ENCODE data around the gene SEPSECS. TPM values are rescaled to one million over a fixed set of nuclear protein-coding genes. Genes with fewer than 3 reads are reported as not detected.

SEPSECS gene
- total RNA-seq, 1 donor from 2014 or later, result 4.2 TPM

DNA sequence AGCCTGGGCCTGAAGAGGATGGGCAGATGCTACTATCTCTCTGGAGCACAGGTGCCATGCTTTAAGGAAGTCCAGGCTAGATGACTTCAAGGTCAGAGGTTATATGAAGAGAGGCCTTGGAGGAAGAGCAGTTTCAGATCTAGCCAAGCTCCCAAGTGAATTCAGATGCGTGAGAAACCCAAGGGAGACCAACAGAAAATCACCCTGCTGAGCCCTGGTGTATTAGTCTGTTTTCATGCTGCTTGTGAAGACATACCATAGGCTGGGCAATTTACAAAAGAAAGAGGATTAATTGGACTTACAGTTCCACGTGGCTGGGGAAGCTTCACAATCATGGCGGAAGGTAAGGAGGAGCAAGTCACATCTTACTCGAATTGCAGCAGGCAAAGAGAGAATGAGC is 81.7 kb downstream of the SEPSECS start:
- Histone ChIP-seq H3K9me3 (no peaks in the 10 kb centered on the region), H3K4me3 (no peak overlapping the region), H3K27me3 (no peaks in the 10 kb centered on the region), H3K27ac (no peak overlapping the region), H3K4me1 (no peaks in the 10 kb centered on the region), H3K36me3 (no peaks in the 10 kb centered on the region)
- intact Hi-C loops (cut with DNase I), result no loop called here
- DNase-seq (ENCODE audit: extremely low spot score in 2 of 2), result no peak
- no peak for TF ChIP-seq CTCF (IDR thresholded peaks at IDR 0.05)
- TF ChIP-seq POLR2A (IDR thresholded peaks at IDR 0.05), result no peak
- TF ChIP-seq POLR2AphosphoS5 (IDR thresholded peaks at IDR 0.05; ENCODE audit: insufficient read depth in 1 of 2, low read depth in 1 of 2), result no peak

DNA sequence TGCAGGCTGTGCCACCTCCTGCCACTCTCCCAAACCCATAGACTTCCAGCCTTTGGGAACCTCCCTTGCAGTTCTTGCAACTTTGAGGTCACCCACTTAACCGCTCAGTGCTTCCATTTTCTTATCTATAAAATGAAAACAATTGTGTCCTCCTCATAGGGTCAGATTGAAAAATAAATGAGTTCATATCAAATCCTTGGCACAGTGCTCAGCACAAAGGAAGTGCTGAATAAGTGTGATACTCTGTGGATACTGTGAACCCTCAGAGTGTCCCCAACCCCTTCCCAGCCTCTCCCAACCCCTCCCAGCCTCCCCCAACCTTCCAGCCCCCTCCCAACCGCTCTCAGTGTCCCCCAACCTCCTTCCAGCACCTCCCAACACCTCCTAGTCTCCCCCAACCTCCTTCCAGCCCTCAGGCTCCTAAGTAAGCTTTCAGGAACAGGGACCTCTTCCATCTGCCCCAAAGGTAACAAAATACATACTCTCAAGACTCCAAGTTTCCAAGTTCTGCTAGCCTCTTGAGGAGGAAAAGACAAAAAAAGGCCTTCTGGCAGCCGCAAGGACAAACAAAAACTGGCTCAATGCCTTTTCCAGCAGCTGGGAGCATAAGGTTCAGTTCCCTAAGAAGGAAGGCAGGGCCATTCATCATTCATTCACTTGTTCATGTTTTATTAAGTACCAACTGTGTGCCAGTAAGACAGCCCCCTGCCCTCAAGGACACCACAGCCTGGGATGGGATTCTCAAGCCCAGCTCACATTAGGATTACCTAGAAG is 83.4 kb downstream of the SEPSECS start:
- TF ChIP-seq CTCF (IDR thresholded peaks at IDR 0.05) (no peak), POLR2A (IDR thresholded peaks at IDR 0.05) (no peak), POLR2AphosphoS5 (IDR thresholded peaks at IDR 0.05; ENCODE audit: insufficient read depth in 1 of 2, low read depth in 1 of 2) (no peak)
- Histone ChIP-seq H3K27ac (no peak overlapping the region), H3K4me1 (no peaks in the 10 kb centered on the region), H3K9me3 (no peaks in the 10 kb centered on the region), H3K27me3 (no peaks in the 10 kb centered on the region), H3K4me3 (no peak overlapping the region), H3K36me3 (no peaks in the 10 kb centered on the region)
- intact Hi-C loops (cut with DNase I), result no loop called here
- DNase-seq (ENCODE audit: extremely low spot score in 2 of 2), result no peak

DNA sequence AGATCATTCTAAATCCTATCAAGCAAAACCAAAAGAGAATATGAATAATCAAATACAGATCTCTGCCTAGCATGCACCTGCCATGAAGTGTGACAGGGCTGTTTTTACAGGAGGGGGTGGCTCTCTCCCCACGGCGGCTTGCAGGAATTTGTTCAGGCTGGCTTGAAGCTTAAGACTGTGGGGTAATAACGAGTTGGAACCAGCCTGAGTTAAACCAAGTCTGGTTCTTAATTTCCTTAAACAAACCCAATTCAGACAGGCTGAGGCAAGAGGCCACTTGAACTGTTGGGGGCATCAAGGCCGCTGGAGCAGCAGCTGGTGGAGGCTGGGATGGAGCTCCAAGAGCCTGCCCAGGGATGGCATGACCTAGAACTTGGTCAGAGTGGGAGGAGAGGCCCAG is 84.4 kb downstream of the SEPSECS start:
- H3K27me3 ChIP-seq, result no peaks in the 10 kb centered on the region
- no peaks in the 10 kb centered on the region for H3K4me1 ChIP-seq
- no peaks in the 10 kb centered on the region for H3K36me3 ChIP-seq
- no peak overlapping the region for H3K27ac ChIP-seq
- DNase-seq (ENCODE audit: extremely low spot score in 2 of 2), result no peak
- TF ChIP-seq POLR2A (IDR thresholded peaks at IDR 0.05), result no peak
- no peak for TF ChIP-seq POLR2AphosphoS5 (IDR thresholded peaks at IDR 0.05; ENCODE audit: insufficient read depth in 1 of 2, low read depth in 1 of 2)
- TF ChIP-seq CTCF (IDR thresholded peaks at IDR 0.05), result no peak
- no peak overlapping the region for H3K4me3 ChIP-seq
- intact Hi-C loops (cut with DNase I), result no loop called here
- no peaks in the 10 kb centered on the region for H3K9me3 ChIP-seq

DNA sequence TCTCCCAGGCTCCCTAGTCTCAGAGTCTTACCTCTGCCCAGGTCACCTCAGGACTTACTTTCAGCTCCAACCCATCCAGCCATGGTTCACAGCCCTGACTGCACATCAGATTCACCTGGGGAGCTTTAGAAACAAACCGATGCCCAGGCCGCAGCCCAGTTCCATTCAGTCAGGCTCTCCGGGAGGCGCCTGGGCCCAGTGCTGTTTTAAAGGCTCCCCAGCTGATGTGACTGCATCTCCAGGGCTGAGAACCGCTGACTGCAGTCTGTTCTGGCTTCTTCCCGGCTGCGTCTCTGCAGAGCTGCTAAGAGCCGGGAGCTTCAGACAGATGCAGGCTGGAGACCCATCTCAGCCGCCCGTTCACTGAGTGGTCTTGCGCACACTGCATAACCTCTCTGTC is 85.1 kb downstream of the SEPSECS start:
- H3K4me1 ChIP-seq, result no peaks in the 10 kb centered on the region
- H3K4me3 ChIP-seq, result no peak overlapping the region
- H3K36me3 ChIP-seq, result no peaks in the 10 kb centered on the region
- H3K9me3 ChIP-seq, result no peaks in the 10 kb centered on the region
- H3K27me3 ChIP-seq, result no peaks in the 10 kb centered on the region
- intact Hi-C loops (cut with DNase I), result no loop called here
- DNase-seq (ENCODE audit: extremely low spot score in 2 of 2), result no peak
- TF ChIP-seq POLR2A (IDR thresholded peaks at IDR 0.05) (no peak), POLR2AphosphoS5 (IDR thresholded peaks at IDR 0.05; ENCODE audit: insufficient read depth in 1 of 2, low read depth in 1 of 2) (no peak), CTCF (IDR thresholded peaks at IDR 0.05) (no peak)
- no peak overlapping the region for H3K27ac ChIP-seq

DNA sequence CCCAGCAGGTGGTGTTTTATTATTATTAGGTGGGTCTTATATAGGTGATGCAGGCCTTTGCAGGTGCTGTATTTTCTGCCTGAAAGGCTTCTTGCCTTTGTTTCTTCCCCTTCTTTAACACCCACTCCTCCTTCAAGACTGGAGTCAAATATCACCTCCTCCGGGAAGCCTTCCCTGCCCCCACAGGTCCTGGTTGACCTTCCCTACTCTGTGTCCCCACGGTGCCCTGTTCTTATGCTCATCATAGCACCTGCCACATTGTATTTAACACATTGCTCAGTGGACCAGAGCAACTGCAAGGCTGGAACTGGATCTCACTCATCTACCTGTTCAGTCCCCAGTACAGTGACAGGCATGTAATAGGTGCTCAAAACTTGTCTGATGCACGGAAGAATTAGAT is 89.7 kb downstream of the SEPSECS start:
- H3K36me3 ChIP-seq, result no peaks in the 10 kb centered on the region
- no peak for DNase-seq (ENCODE audit: extremely low spot score in 2 of 2)
- H3K4me3 ChIP-seq, result no peak overlapping the region
- TF ChIP-seq POLR2AphosphoS5 (IDR thresholded peaks at IDR 0.05; ENCODE audit: insufficient read depth in 1 of 2, low read depth in 1 of 2) (no peak), POLR2A (IDR thresholded peaks at IDR 0.05) (no peak), CTCF (IDR thresholded peaks at IDR 0.05) (no peak)
- intact Hi-C loops (cut with DNase I), result no loop called here
- H3K27me3 ChIP-seq, result no peaks in the 10 kb centered on the region
- no peaks in the 10 kb centered on the region for H3K4me1 ChIP-seq
- H3K27ac ChIP-seq, result no peak overlapping the region
- H3K9me3 ChIP-seq, result no peaks in the 10 kb centered on the region

Measured in vagina (tissue), 2 donors.